Activated T-helper 2 cell treated with anti-CD3 and anti-CD28 coated beads, Interferon-gamma antibody, Interleukin-2, Interleukin-4, amounts not matched to agents 10 μg/mL and 5 μg/mL and 100 μg/mL, durations not matched to agents 14 hours and 24 hours and 36 hours (primary cell): ENCODE data around the gene DOC2A. TPM values are rescaled to one million over a fixed set of nuclear protein-coding genes. Genes with fewer than 3 reads are reported as not detected.
A peak's percentile ranks its signal among the peaks of the same experiment; 100 is the strongest.

Source experiments
- DNase-seq: peaks from one replicate; pipeline ENCODE4 v3.0.0; 2021; ENCODE audit warnings: low spot score
- H3K27ac Mint-ChIP-seq: one replicate; pipeline ENCODE4 v1.8.0; 2021; ENCODE audit warnings: mixed read lengths
- H3K27me3 Mint-ChIP-seq: one replicate; pipeline ENCODE4 v1.8.0; 2021; ENCODE audit warnings: low read depth, mixed read lengths
- H3K36me3 Mint-ChIP-seq: one replicate; pipeline ENCODE4 v1.8.0; 2021; ENCODE audit warnings: low read depth, mixed read lengths
- H3K4me1 Mint-ChIP-seq: one replicate; pipeline ENCODE4 v1.8.0; 2021; ENCODE audit warnings: low read depth, mixed read lengths
- H3K4me3 Mint-ChIP-seq: one replicate; pipeline ENCODE4 v1.8.0; 2021; ENCODE audit warnings: low read depth, mild to moderate bottlenecking, moderate library complexity, mixed read lengths
- H3K9me3 Mint-ChIP-seq: one replicate; pipeline ENCODE4 v1.8.0; 2021; ENCODE audit warnings: mixed read lengths
- intact Hi-C: fragments of 100-400 bp; cut with micrococcal nuclease; formaldehyde crosslinking; loops from one replicate; pipeline ENCODE4 v1.15.1; 2023
- total RNA-seq: library from RNA; stranded (reverse); gene quantifications from 2 replicates; pipeline ENCODE4 v1.2.3, GENCODE V29; 2022

The DOC2A gene
- total RNA-seq, 1 donor from 2014 or later = 0.87 TPM

- Mint-ChIP-seq H3K36me3 (peaks cover 9% of the 10 kb centered on the region), H3K27me3 (peaks cover 18% of the 10 kb centered on the region), H3K9me3 (no peaks in the 10 kb centered on the region), H3K4me1 (peaks cover 3% of the 10 kb centered on the region), H3K4me3 (no peak overlapping the region), H3K27ac (no peak overlapping the region)
- no peak for DNase-seq
- intact Hi-C loops = no loop called here
Measured at GRCh38 chr16:30007378-30007895, 3.4 kb downstream of the DOC2A start.

- Mint-ChIP-seq H3K36me3 (peaks cover 16% of the 10 kb centered on the region), H3K27me3 (peaks cover 13% of the 10 kb centered on the region), H3K27ac (no peak overlapping the region), H3K9me3 (no peaks in the 10 kb centered on the region), H3K4me1 (no peaks in the 10 kb centered on the region), H3K4me3 (no peak overlapping the region)
- no peak for DNase-seq
- intact Hi-C loops = no loop called here
Measured at GRCh38 chr16:30006659-30007377, 4.0 kb downstream of the DOC2A start.

- Mint-ChIP-seq H3K36me3 (peaks cover 20% of the 10 kb centered on the region), H3K27ac (no peak overlapping the region), H3K9me3 (no peaks in the 10 kb centered on the region), H3K27me3 (peaks cover 13% of the 10 kb centered on the region), H3K4me1 (no peaks in the 10 kb centered on the region), H3K4me3 (no peak overlapping the region)
- DNase-seq = no peak
- intact Hi-C loops = no loop called here
Measured at GRCh38 chr16:30006095-30006473, 4.7 kb downstream of the DOC2A start.

- Mint-ChIP-seq H3K36me3 (peaks cover 20% of the 10 kb centered on the region), H3K4me3 (no peak overlapping the region), H3K27me3 (peaks cover 12% of the 10 kb centered on the region), H3K4me1 (no peaks in the 10 kb centered on the region), H3K27ac (no peak overlapping the region), H3K9me3 (no peaks in the 10 kb centered on the region)
- intact Hi-C loops = no loop called here
- no peak for DNase-seq
Measured at GRCh38 chr16:30005341-30006094, 5.3 kb downstream of the DOC2A start.

GRCh38 chr16:30004811-30005242, 6.0 kb downstream of the DOC2A start:
- H3K4me1 Mint-ChIP-seq = no peaks in the 10 kb centered on the region
- no peak for DNase-seq
- H3K9me3 Mint-ChIP-seq = no peaks in the 10 kb centered on the region
- H3K27me3 Mint-ChIP-seq = peaks cover 8% of the 10 kb centered on the region
- H3K36me3 Mint-ChIP-seq = peaks cover 21% of the 10 kb centered on the region
- H3K4me3 Mint-ChIP-seq = no peak overlapping the region
- H3K27ac Mint-ChIP-seq = no peak overlapping the region
- intact Hi-C loops = no loop called here

- intact Hi-C loops = no loop called here
- peaks cover 7% of the 10 kb centered on the region for H3K27me3 Mint-ChIP-seq
Measured at GRCh38 chr16:30004424-30004776, 6.4 kb downstream of the DOC2A start.

GRCh38 chr16:30003670-30004423, 7.0 kb downstream of the DOC2A start:
- intact Hi-C loops = no loop called here
- peaks cover 31% of the 10 kb centered on the region for H3K36me3 Mint-ChIP-seq
- H3K9me3 Mint-ChIP-seq = no peaks in the 10 kb centered on the region

More at GRCh38 chr16:30004424-30004776, 6.4 kb downstream of the DOC2A start:
- Mint-ChIP-seq H3K27ac (peak overlapping the region; percentile 21), H3K4me1 (no peaks in the 10 kb centered on the region), H3K4me3 (no peak overlapping the region), H3K36me3 (peaks cover 26% of the 10 kb centered on the region), H3K9me3 (no peaks in the 10 kb centered on the region)
- DNase-seq = no peak

GRCh38 chr16:30002614-30003346, 8.0 kb downstream of the DOC2A start:
- DNase-seq = no peak
- H3K9me3 Mint-ChIP-seq = no peaks in the 10 kb centered on the region
- H3K36me3 Mint-ChIP-seq = peaks cover 41% of the 10 kb centered on the region
- peaks cover 3% of the 10 kb centered on the region for H3K4me1 Mint-ChIP-seq
- H3K4me3 Mint-ChIP-seq = no peak overlapping the region
- H3K27ac Mint-ChIP-seq = no peak overlapping the region
- intact Hi-C loops = no loop called here
- H3K27me3 Mint-ChIP-seq = no peaks in the 10 kb centered on the region

More at GRCh38 chr16:30003670-30004423, 7.0 kb downstream of the DOC2A start:
- Mint-ChIP-seq H3K4me3 (no peak overlapping the region), H3K27me3 (peaks cover 3% of the 10 kb centered on the region), H3K27ac (peak overlapping the region; percentile 21), H3K4me1 (no peaks in the 10 kb centered on the region)
- DNase-seq = no peak

- H3K9me3 Mint-ChIP-seq = no peaks in the 10 kb centered on the region
Measured at GRCh38 chr16:30000735-30001631, 9.8 kb downstream of the DOC2A start.

GRCh38 chr16:29999605-30000004, 11.2 kb downstream of the DOC2A start:
- H3K27ac Mint-ChIP-seq = peak overlapping the region; percentile 11
- H3K4me1 Mint-ChIP-seq = peaks cover 14% of the 10 kb centered on the region
- H3K9me3 Mint-ChIP-seq = no peaks in the 10 kb centered on the region
- no peaks in the 10 kb centered on the region for H3K27me3 Mint-ChIP-seq
- H3K4me3 Mint-ChIP-seq = no peak overlapping the region
- no peak for DNase-seq
- intact Hi-C loops = loop anchor here (10.0 kb wide), 1 partner anchor 135 kb away; the partner anchor contains the start of gene CDIPT
- H3K36me3 Mint-ChIP-seq = peaks cover 61% of the 10 kb centered on the region

More at GRCh38 chr16:30000735-30001631, 9.8 kb downstream of the DOC2A start:
- DNase-seq = no peak
- H3K36me3 Mint-ChIP-seq = peaks cover 53% of the 10 kb centered on the region
- no peak overlapping the region for H3K4me3 Mint-ChIP-seq
- no peak overlapping the region for H3K27ac Mint-ChIP-seq
- H3K27me3 Mint-ChIP-seq = no peaks in the 10 kb centered on the region
- intact Hi-C loops = no loop called here
- H3K4me1 Mint-ChIP-seq = peaks cover 10% of the 10 kb centered on the region

GRCh38 chr16:29996766-29997250, 14.0 kb downstream of the DOC2A start:
- peaks cover 22% of the 10 kb centered on the region for H3K4me1 Mint-ChIP-seq
- no peaks in the 10 kb centered on the region for H3K9me3 Mint-ChIP-seq
- peak overlapping the region; percentile 96 for H3K27ac Mint-ChIP-seq
- H3K27me3 Mint-ChIP-seq = no peaks in the 10 kb centered on the region
- peaks cover 67% of the 10 kb centered on the region for H3K36me3 Mint-ChIP-seq
- H3K4me3 Mint-ChIP-seq = peak overlapping the region; percentile 98
- intact Hi-C loops = loop anchor here (10.0 kb wide), 1 partner anchor 132 kb away; the partner anchor contains the start of gene CDIPT
- DNase-seq = no peak
